IPS-NIHi7 (cell line): ENCODE data around the gene PRKX.
"Not testable (repeated sequence)": the region's sequence is repeated elsewhere in the genome, so short reads cannot be mapped to it uniquely, and the experiment has no call there.

ENCODE experiments used
- DNase-seq: peaks from one replicate; pipeline ENCODE4 v3.0.0; 2012; ENCODE audit warnings: mixed read lengths; ENCODE audit errors: extremely low spot score

Gene PRKX

GRCh38 chrX:3577551-3577950 lies 135.9 kb downstream of the PRKX start:
- no peak for DNase-seq

DNA sequence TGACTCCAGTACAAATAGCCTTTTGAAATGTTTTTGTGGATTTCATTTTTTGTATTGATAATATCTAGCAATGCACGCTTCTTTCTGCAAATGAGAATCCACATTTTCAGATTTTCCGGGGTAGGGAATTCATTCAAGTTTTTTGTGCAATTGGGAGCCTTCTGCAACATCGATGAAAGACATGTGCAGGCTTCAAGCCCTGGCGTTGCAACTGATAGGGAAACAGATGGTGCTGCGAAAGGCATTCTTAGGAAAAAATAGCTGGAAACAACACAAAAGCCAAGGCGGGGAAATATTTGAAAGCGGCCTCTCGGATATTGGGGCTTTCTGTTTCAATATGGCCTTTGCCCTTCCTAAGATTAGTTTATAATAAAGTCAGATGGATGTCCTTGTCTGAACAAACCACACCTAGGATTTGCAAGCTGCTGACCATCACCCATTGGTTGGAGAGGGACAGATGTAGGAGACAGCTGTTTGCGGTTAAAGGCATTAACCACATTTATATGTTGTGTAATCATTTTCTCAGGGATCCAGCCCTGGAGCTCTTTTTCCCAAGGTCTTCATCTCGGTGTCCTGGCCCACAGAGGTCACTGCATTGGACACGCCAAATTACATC lies 136.5 kb downstream of the PRKX start:
- no peak for DNase-seq

DNA sequence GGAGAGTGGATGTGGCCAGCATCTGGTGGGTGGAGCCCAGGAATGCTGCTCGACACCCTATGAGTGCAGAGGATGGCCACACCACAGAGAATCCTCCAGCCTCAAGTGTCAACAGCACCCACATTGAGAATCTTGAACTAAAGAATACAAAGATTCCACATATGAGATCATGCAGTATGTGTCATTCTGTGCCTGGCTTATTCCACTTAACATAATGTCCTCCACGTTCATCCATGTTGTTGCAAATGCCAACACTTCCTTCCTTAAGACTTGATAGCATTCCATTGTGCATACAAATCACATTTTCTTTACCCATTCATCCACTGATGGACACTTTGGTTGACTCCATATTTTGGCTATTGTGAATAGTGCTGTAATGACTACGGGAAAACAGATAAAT lies 145.8 kb downstream of the PRKX start:
- DNase-seq = no peak

DNA sequence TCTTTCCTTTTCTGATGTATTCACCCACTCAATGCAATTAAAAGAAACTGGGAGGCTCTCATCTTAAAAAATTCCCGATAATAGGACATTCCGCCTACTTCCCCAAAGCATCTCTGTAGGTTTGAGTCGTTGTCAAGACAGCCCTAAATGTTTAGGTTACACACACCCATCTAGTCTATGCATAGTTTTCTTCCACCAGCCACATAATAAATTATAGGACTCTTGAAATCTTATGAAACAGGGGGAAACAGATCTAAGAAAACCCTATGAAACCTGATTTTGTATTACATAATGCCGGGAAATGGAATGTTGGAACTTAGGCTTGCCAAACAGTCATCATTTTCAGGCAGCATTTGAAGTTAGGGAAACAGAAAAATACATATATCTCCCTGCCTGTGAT lies 150.0 kb downstream of the PRKX start:
- no peak for DNase-seq

- DNase-seq = not testable (repeated sequence)
Measured at GRCh38 chrX:3560010-3560409, 153.4 kb downstream of the PRKX start.
